Natural killer cell (primary cell): ENCODE data around the gene LILRB5. TPM values are rescaled to one million over a fixed set of nuclear protein-coding genes. Genes with fewer than 3 reads are reported as not detected.
A peak's percentile ranks its signal among the peaks of the same experiment; 100 is the strongest.
"Not testable (repeated sequence)": the region's sequence is repeated elsewhere in the genome, so short reads cannot be mapped to it uniquely, and the experiment has no call there.

ENCODE experiments used
- ATAC-seq, 3 donors: fragments of 150-1000 bp in 2 of 3; fragments of 200-7000 bp in 1 of 3; cut with Tn5 transposase; 1 replicate in 1 of 3; 2 replicates in 2 of 3; pipeline ENCODE4 v1.10.0; 2021; ENCODE audit warnings: mild to moderate bottlenecking in 2 of 3, moderate library complexity in 2 of 3
- DNase-seq, 2 donors: peaks; one replicate each; pipeline versions ENCODE4 v3.0.0 to v3.0.0-alpha.2; 2013 to 2021; ENCODE audit warnings: mixed read lengths in 1 of 2
- H3K27ac ChIP-seq: one replicate; pipeline ENCODE4 v1.5.1; 2013; ENCODE audit warnings: mild to moderate bottlenecking, low read length
- H3K27me3 ChIP-seq: one replicate; pipeline ENCODE4 v1.6.1; 2013; ENCODE audit warnings: low read length; ENCODE audit not compliant: control insufficient read depth, insufficient read depth
- H3K36me3 ChIP-seq: one replicate; pipeline ENCODE4 v1.6.1; 2013; ENCODE audit warnings: low read length; ENCODE audit not compliant: control insufficient read depth, insufficient read depth
- H3K4me1 ChIP-seq: one replicate; pipeline ENCODE4 v1.6.1; 2013; ENCODE audit warnings: low read length; ENCODE audit not compliant: control insufficient read depth, insufficient read depth
- H3K4me3 ChIP-seq: one replicate; pipeline ENCODE4 v1.5.1; 2013; ENCODE audit warnings: low read length
- H3K9me3 ChIP-seq: one replicate; pipeline ENCODE4 v1.6.1; 2013; ENCODE audit warnings: low read length; ENCODE audit not compliant: control insufficient read depth, insufficient read depth
- H3K27ac Mint-ChIP-seq, 2 donors: one replicate each; pipeline ENCODE4 v1.8.0; 2022; ENCODE audit warnings: mild to moderate bottlenecking in 2 of 2, mixed read lengths in 2 of 2, moderate library complexity in 1 of 2
- H3K27me3 Mint-ChIP-seq, 2 donors: one replicate each; pipeline ENCODE4 v1.8.0; 2022; ENCODE audit warnings: low read depth in 2 of 2, mixed read lengths in 2 of 2
- H3K36me3 Mint-ChIP-seq: one replicate; pipeline ENCODE4 v1.8.0; 2022; ENCODE audit warnings: mixed read lengths
- H3K4me1 Mint-ChIP-seq, 2 donors: one replicate each; pipeline ENCODE4 v1.8.0; 2022; ENCODE audit warnings: mixed read lengths in 2 of 2
- H3K4me3 Mint-ChIP-seq: one replicate; pipeline ENCODE4 v1.8.0; 2022; ENCODE audit warnings: mild to moderate bottlenecking, moderate library complexity, mixed read lengths
- H3K9me3 Mint-ChIP-seq, 2 donors: one replicate each; pipeline ENCODE4 v1.8.0; 2022; ENCODE audit warnings: mixed read lengths in 2 of 2
- CTCF ChIP-seq: fragments of 200-600 bp; IDR thresholded peaks from one replicate; pipeline ENCODE4 v1.8.0; 2022; ENCODE audit warnings: antibody characterized with exemption
- WGBS: methylation state at CpG from one replicate; pipeline ENCODE4 v1.1.7; 2013; ENCODE audit warnings: missing lambda C conversion rate; ENCODE audit not compliant: insufficient coverage; 5-methylcytosine and 5-hydroxymethylcytosine counted together
- intact Hi-C: fragments of 100-400 bp; cut with micrococcal nuclease; formaldehyde crosslinking; loops from one replicate; pipeline ENCODE4 v1.14.2; 2022
- total RNA-seq, 4 donors: library from RNA; stranded (reverse); fragments of 120-200 nt in 1 of 4; gene quantifications; one replicate each; pipeline versions ENCODE4 v1.2.3 to v1.2.4, GENCODE V29; 2013 to 2022

The LILRB5 gene
- total RNA-seq, 3 donors from 2014 or later (not counting 1 experiment from before 2014, with no cell fraction given) = 0.09 to 0.18 TPM; not detected in 1

DNA sequence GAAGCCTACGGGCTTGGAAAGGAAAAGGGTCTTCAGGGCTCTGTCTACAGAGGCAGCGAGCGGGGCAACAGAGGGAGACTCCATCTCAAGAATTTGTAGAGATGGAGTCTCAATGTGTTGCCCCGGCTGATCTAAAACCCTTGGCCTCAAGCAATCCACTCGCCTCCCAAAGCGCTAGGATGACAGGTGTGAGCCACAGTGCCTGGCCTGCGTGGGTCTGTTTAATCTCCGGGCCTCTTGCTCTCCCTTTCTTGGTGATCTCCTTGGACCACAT lies 48.4 kb downstream of the LILRB5 start:
- Mint-ChIP-seq H3K27me3 (no peaks in the 10 kb centered on the region), H3K27ac (peak overlapping the region; percentile 71 to 94), H3K36me3 (peaks cover 7% of the 10 kb centered on the region), H3K4me1 (peaks cover 43 to 47% of the 10 kb centered on the region in 2 donors), H3K4me3 (no peak overlapping the region), H3K9me3 (no peaks in the 10 kb centered on the region)
- Histone ChIP-seq H3K9me3 (no peaks in the 10 kb centered on the region), H3K4me3 (no peak overlapping the region), H3K4me1 (peaks cover 70% of the 10 kb centered on the region), H3K36me3 (peaks cover 47% of the 10 kb centered on the region), H3K27me3 (no peaks in the 10 kb centered on the region), H3K27ac (peak overlapping the region; percentile 67)
- ATAC-seq = no peak
- intact Hi-C loops = no loop called here
- DNase-seq = no peak
- no peak for TF ChIP-seq CTCF
- WGBS = 89% methylated on average over 8 of the region's 8 CpGs

GRCh38 chr19:54207983-54208783 lies 48.9 kb downstream of the LILRB5 start:
- peak overlapping the region; percentile 53 for H3K4me3 Mint-ChIP-seq
- Histone ChIP-seq H3K27me3 (no peaks in the 10 kb centered on the region), H3K27ac (peak overlapping the region; percentile 67), H3K9me3 (no peaks in the 10 kb centered on the region), H3K36me3 (peaks cover 52% of the 10 kb centered on the region), H3K4me1 (peaks cover 76% of the 10 kb centered on the region), H3K4me3 (no peak overlapping the region)
- peak overlapping the region; percentile 71 to 94 for H3K27ac Mint-ChIP-seq
- DNase-seq (peak in 1 of 2 donors; percentile 70), ATAC-seq (peak in 1 of 3 donors; percentile 58)
- peaks cover 46 to 50% of the 10 kb centered on the region in 2 donors for H3K4me1 Mint-ChIP-seq
- no peaks in the 10 kb centered on the region for H3K27me3 Mint-ChIP-seq
- 39% methylated on average over 18 of the region's 18 CpGs for WGBS
- no peak for TF ChIP-seq CTCF
- no peaks in the 10 kb centered on the region for H3K9me3 Mint-ChIP-seq
- peaks cover 7% of the 10 kb centered on the region for H3K36me3 Mint-ChIP-seq
- intact Hi-C loops = no loop called here

DNA sequence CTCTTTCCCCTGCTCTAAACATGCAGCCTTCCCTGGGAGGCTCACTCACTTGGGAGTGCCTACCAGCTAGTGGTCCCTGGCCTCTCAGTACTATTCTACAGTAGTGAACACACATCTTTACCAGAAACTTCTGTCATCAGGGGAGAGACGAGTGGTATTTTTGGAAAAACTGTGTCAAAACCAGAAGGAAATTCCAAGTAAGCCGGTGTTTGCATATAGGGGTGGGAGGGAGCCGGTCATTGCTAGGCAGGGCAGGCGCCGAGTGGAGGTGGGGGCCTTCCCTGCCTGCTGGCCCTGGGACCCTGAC lies 49.4 kb downstream of the LILRB5 start:
- no peaks in the 10 kb centered on the region for H3K9me3 Mint-ChIP-seq
- DNase-seq (no peak), ATAC-seq (no peak)
- peaks cover 7% of the 10 kb centered on the region for H3K36me3 Mint-ChIP-seq
- Histone ChIP-seq H3K9me3 (no peaks in the 10 kb centered on the region), H3K36me3 (peaks cover 58% of the 10 kb centered on the region), H3K4me1 (peaks cover 81% of the 10 kb centered on the region), H3K4me3 (no peak overlapping the region), H3K27me3 (no peaks in the 10 kb centered on the region), H3K27ac (peak overlapping the region; percentile 63)
- no peak for TF ChIP-seq CTCF
- WGBS = 27% methylated on average over 5 of the region's 5 CpGs
- H3K4me3 Mint-ChIP-seq = peak overlapping the region; percentile 47
- intact Hi-C loops = no loop called here
- H3K4me1 Mint-ChIP-seq = peaks cover 51 to 55% of the 10 kb centered on the region in 2 donors
- no peaks in the 10 kb centered on the region for H3K27me3 Mint-ChIP-seq
- peak overlapping the region; percentile 71 to 94 for H3K27ac Mint-ChIP-seq

GRCh38 chr19:54207193-54207592 lies 49.9 kb downstream of the LILRB5 start:
- Mint-ChIP-seq H3K27ac (peak overlapping the region in 1 of 2 donors; percentile 94), H3K4me1 (peaks cover 56 to 57% of the 10 kb centered on the region in 2 donors)
- H3K4me3 ChIP-seq, ATAC-seq, H3K27me3 Mint-ChIP-seq, H3K36me3 Mint-ChIP-seq, H3K9me3 ChIP-seq, H3K9me3 Mint-ChIP-seq, DNase-seq, H3K4me3 Mint-ChIP-seq, H3K27ac ChIP-seq, intact Hi-C loops, H3K27me3 ChIP-seq: not testable (repeated sequence)
- peaks cover 62% of the 10 kb centered on the region for H3K36me3 ChIP-seq
- WGBS = 77% methylated on average over 23 of the region's 23 CpGs
- H3K4me1 ChIP-seq = peaks cover 83% of the 10 kb centered on the region
